HPDE6-E6E7 (cell line): ENCODE data around the gene RPUSD1.
"Not testable (repeated sequence)": the region's sequence is repeated elsewhere in the genome, so short reads cannot be mapped to it uniquely, and the experiment has no call there.

Experiments used
- DNase-seq: peaks from one replicate; pipeline ENCODE4 v3.0.0; 2011; ENCODE audit warnings: missing footprints; ENCODE audit errors: extremely low spot score

RPUSD1 gene

DNA sequence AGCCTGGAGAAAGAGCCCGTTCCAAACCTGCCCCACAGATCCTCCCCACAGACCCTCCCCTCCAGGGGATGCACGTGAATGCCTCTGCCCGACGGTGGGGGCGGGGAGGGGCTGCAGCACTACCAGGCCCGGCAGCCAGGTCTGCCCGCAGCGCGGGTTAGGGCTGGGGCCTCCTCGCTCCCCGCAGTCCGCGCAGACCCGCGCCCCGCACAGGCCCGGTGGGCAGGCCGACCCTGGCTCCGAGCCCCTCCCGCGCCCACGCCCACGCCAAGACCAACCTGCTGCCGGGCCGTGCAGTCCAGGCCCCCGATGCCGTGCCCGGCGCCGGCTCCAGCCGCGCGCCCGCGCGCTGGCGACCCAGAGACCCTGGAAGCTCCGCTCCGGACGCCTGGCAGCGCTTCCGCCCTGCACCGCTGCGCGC is at the start of gene RPUSD1:
Gene RPUSD1, minus strand, starts transcription at position 404 of the 421 bp plus-strand sequence. CDS start 644 bp downstream, outside the sequence.
- no peak for DNase-seq

- DNase-seq: not testable (repeated sequence)
Observed at GRCh38 chr16:836822-837221, 48.6 kb upstream of the RPUSD1 start.

DNA sequence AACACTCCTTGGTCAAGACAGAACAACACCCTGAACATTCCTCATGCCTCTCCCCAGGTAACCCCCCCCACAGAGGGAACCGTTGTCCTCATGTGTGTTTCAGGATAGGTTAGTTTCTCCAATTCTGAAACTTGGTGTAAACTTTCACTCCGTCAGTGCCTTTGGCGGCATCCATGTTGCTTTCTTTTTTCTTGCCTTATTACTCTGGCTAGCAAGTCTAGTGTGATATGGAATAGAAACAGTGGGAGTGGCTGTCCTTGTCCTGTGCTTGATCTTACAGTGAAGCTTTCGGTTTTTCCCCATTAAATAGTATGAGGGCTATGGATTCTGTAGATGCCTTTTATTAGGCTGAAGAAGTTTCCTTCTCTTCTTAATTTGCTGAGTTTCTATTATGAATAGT is 48.0 kb upstream of the RPUSD1 start:
- DNase-seq: no peak

DNA sequence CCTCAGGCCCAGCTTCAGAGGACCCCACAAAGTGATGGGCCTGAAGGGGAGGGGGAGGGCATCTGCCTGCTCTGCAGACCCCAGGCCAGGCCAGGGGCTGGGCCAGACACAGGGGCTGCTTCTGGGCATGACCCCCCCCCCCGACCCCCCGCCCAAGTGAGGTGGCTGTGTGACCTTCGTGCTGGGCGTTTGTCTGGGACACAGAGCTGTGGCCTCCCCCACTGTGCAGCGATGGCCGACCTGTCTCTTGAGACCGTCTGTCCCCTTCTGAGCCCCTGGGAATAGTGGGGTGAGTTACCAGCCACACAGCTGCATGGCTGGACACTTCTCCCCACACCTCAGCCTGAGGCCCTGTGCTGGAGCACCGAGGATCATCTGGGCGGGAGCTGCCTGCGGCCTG is 47.2 kb upstream of the RPUSD1 start:
- no peak for DNase-seq

DNA sequence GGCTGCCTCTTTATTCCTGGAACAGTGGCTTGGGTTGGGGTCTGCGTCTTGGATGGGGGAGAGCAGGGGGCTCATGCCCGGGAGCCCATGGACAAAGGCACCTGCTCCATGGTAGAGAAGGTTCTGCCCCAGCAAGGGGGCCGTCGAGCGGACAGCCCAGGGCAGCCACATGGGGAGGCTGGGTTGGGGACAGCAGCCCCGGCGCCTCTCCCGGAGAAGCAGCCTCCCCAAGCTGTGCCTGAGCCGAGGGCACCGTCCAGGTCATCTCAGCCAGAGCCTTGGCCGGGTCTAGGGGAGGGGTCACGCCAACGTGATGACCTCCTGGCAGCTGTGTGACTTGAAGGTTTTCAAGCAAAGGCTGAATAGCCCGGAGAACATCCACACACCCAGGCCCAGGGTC is 45.2 kb upstream of the RPUSD1 start:
- DNase-seq: no peak

DNA sequence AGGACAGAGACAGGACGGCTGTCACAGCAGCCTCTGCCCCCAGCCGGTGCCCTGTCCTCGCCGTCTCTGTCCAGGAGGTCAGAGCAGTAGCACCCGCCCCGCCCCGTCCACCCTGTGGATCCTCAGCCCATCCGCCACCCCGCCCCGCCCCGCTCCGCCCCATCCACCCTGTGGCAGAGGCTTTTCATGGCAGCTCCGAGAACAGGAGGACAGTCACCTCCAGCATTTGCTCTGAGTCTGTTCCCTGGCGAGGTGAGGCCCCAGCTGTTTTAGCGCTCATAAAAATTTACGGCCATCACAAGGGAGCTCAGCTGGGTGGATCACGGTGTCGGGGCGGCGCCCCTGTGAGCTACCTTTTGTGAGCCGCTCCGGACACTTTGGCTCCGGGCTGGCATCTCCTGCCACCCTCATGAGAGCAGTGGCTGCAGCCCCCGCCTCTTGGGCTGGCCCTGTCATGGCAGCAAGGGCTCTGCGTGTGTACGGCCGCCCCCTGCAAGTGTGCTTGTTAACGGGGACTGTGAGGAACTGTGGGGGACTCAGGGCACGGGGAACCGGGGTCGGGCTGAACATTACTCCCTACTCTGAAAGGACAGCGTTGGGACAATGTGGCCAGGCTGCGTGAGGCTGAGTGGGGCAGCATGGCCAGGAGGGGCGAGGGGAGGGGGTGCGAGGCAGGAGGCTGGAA is 44.6 kb upstream of the RPUSD1 start:
- no peak for DNase-seq

DNA sequence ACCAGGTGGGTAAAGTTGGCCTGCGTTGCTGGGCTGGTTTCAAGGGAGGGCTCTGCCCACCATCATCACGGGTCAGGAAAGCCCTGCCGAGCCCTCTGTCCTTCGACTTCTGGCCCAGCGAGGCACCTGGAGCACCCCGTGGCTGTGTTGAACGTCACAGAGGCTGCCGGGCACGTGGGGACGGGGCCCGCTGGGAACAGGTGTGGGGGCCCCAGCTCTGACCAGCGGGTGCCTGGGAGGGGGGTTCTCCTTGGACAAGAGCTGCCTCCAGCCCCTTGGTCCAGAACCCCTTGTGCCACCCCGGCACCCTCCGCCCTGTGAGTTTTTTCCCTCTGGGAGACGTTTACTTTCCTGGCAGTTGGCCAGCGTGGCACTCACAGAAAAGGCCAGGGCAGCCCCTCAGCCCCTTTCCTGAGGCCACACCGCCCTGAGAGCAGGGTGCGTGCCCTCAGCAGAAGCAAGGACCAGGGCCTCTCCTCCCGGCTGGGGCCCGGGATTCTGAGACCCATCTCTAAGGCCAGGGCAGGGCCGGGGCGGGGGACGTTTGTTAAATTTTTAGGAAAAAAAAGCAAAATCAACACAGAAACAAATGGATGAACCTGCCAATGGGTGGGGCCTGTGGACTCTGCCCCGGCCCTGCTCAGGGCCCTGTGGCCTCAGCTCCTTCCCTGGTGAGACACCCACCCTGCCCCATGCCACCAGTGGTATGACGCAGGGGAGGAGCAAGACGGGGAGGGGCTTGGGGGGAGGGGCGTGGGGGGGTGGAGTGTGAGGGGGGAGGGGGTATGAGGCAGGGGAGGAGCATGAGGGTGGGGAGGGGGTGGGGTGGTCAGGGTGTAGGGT is 43.6 kb upstream of the RPUSD1 start:
- DNase-seq: no peak

- DNase-seq: no peak
Observed at GRCh38 chr16:830871-831570, 42.8 kb upstream of the RPUSD1 start.

GRCh38 chr16:830107-830870 is 42.1 kb upstream of the RPUSD1 start:
- DNase-seq: no peak

DNA sequence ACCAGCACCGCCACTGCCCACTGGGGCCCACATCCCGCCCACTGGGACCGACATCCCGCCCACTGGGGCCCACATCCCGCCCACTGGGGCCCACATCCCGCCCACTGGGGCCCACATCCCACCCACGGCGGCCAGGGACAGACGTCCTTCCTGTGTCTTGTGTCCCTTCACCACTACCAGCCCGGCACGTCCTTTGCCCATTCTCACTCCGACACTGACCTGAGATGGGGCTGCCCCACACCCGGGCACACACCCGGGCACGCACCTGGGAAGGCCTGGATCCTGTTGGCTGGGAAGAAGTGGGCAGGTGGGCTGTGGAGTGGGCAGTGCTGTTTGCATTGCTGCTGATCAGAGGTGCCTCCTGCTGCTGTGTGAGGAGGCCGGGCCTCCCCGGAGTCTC is 40.7 kb upstream of the RPUSD1 start:
- DNase-seq: no peak

DNA sequence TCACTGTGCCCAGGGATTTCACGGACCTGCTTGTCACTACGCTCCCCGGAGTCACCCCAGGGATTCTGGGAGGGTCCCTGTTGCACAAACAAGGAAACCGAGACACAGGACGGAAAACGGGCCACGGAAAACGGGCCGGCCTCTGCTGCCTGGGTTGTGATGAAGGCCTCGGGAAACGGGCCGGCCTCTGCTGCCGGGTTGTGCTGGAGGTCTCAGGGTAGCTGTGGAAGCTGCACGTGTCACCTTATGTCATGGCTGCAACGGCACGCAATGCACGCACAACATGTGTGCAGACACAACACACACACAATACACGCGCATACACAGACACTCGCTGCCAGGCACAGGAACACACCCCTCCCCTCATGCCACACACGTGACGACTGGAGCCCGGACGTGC is 39.3 kb upstream of the RPUSD1 start:
- no peak for DNase-seq

- no peak for DNase-seq
Observed at GRCh38 chr16:825341-826061, 37.3 kb upstream of the RPUSD1 start.

GRCh38 chr16:824601-825000 is 36.4 kb upstream of the RPUSD1 start:
- no peak for DNase-seq

- DNase-seq: no peak
Observed at GRCh38 chr16:824194-824593, 36.0 kb upstream of the RPUSD1 start.

DNA sequence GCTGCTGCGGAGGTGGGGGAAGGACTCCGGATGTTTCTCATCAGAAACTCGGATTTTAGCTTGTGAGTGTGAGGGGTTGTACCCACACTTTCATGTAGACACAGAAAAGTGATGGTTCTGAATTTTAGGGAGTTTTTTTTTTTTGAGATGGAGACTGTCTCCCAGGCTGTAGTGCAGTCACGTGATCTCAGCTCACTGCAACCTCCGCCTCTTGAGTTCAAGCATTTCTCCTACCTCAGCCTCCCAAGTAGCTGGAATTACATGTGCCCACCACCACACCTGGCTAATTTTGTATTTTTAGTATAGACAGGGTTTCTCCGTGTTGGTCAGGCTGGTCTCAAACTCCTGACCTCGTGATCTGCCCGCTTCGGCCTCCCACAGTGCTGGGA is 34.7 kb upstream of the RPUSD1 start:
- no peak for DNase-seq

GRCh38 chr16:822174-822908 is 34.2 kb upstream of the RPUSD1 start:
- no peak for DNase-seq

DNA sequence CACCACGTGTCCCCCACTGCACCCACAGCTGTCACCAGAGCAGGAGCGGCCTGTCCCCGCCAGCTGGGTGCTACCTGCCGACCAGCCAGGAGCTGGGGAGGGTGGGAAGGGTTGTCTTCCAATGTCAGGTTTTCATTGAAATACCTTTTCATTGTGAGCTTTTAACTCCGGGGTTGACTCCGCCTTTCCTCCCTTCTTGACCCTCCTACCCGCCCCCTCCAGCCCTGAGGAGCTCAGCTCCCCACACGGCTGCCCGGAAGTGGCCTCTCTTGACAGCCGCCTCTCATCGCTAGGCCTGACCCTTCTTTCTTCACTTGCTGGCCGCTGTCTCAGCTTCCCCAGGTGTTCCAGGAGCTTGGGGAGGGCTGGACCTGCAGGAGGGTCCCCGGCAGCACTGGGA is 33.6 kb upstream of the RPUSD1 start:
- no peak for DNase-seq

GRCh38 chr16:820748-821147 is 32.6 kb upstream of the RPUSD1 start:
- no peak for DNase-seq

DNA sequence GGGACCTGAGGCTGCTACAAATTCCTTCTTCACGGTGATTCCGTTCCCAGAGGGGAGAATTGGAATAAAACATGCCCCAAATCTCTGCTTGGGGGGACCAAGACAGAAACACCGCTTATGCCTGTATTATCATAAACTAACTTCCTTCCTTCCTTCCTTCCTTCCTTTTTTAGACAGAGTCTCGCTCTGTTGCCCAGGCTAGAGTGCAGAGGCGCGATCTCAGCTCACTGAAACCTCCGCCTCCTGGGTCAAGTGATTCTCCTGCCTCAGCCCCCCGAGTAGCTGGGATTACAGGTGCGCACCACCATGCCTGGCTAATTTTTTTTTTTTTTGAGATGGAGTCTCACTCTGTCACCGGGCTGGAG is 31.8 kb upstream of the RPUSD1 start:
- DNase-seq: not testable (repeated sequence)

DNA sequence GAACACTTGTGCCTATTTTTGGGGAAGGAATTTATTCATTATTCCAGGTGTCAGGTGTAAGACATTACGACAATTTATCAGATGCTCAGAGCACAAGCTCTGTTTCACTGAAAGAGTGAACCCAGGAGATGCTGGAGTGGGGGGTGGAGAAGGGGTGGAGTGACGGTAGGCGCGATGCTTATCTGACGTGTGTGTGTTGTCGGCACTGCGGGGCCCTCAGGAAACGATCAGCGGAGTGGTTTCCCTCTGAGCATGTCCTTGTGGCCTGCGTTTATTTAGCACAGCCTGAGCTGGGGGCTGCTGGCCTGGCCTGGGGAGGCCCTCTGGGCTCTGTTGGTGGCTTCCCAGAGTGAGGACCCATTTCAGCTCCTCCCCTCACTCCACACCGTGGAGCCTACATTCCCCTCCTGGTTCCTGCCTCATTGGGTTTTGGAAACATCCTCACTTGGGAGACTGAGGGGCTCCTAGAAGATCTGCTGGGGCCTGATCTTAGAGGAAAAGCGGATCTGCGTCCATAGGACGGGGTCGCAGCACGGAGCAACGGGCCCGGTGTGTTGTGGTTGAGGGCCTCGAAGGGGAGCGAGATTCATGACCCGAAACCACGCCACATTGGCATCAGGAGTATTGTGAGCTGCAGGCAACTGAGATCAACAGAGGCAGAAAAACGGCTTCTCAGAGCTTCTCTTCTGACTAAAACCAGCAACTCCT is 31.3 kb upstream of the RPUSD1 start:
- DNase-seq: no peak
